ENCODE results near the gene PDZK1IP1.

The PDZK1IP1 gene

GRCh38 chr1:47216278-47217059 lies 26.6 kb upstream of the PDZK1IP1 start:
- no peak for TF ChIP-seq CTCF (IDR thresholded peaks at IDR 0.05; ENCODE audit: poor library complexity, severe bottlenecking)
- no peak for ATAC-seq (ENCODE audit: low read depth)
- Histone ChIP-seq H3K4me3 (ENCODE audit: severe bottlenecking) (no peak overlapping the region), H3K9me3 (ENCODE audit: severe bottlenecking) (no peaks in the 10 kb centered on the region), H3K4me1 (ENCODE audit: insufficient read depth, poor library complexity, severe bottlenecking) (no peaks in the 10 kb centered on the region), H3K27ac (ENCODE audit: poor library complexity, severe bottlenecking) (no peak overlapping the region), H3K27me3 (ENCODE audit: insufficient read depth, poor library complexity, severe bottlenecking) (no peaks in the 10 kb centered on the region), H3K36me3 (ENCODE audit: low read depth) (no peaks in the 10 kb centered on the region)
- no peak for DNase-seq (ENCODE audit: low spot score)

GRCh38 chr1:47215713-47216112 lies 25.9 kb upstream of the PDZK1IP1 start:
- H3K4me3 ChIP-seq (ENCODE audit: severe bottlenecking) = no peak overlapping the region
- no peak overlapping the region for H3K27ac ChIP-seq (ENCODE audit: poor library complexity, severe bottlenecking)
- H3K27me3 ChIP-seq (ENCODE audit: insufficient read depth, poor library complexity, severe bottlenecking) = no peaks in the 10 kb centered on the region
- H3K36me3 ChIP-seq (ENCODE audit: low read depth) = no peaks in the 10 kb centered on the region
- H3K4me1 ChIP-seq (ENCODE audit: insufficient read depth, poor library complexity, severe bottlenecking) = no peaks in the 10 kb centered on the region
- no peak for TF ChIP-seq CTCF (IDR thresholded peaks at IDR 0.05; ENCODE audit: poor library complexity, severe bottlenecking)
- H3K9me3 ChIP-seq (ENCODE audit: severe bottlenecking) = no peaks in the 10 kb centered on the region
- ATAC-seq (ENCODE audit: low read depth) (no peak), DNase-seq (ENCODE audit: low spot score) (no peak)

GRCh38 chr1:47214549-47214948 lies 24.7 kb upstream of the PDZK1IP1 start:
- Histone ChIP-seq H3K4me3 (ENCODE audit: severe bottlenecking) (no peak overlapping the region), H3K4me1 (ENCODE audit: insufficient read depth, poor library complexity, severe bottlenecking) (no peaks in the 10 kb centered on the region), H3K27ac (ENCODE audit: poor library complexity, severe bottlenecking) (no peak overlapping the region), H3K27me3 (ENCODE audit: insufficient read depth, poor library complexity, severe bottlenecking) (no peaks in the 10 kb centered on the region), H3K36me3 (ENCODE audit: low read depth) (no peaks in the 10 kb centered on the region), H3K9me3 (ENCODE audit: severe bottlenecking) (no peaks in the 10 kb centered on the region)
- ATAC-seq (ENCODE audit: low read depth) (no peak), DNase-seq (ENCODE audit: low spot score) (no peak)
- no peak for TF ChIP-seq CTCF (IDR thresholded peaks at IDR 0.05; ENCODE audit: poor library complexity, severe bottlenecking)

GRCh38 chr1:47213230-47213963 lies 23.6 kb upstream of the PDZK1IP1 start:
- no peak overlapping the region for H3K27ac ChIP-seq (ENCODE audit: poor library complexity, severe bottlenecking)
- no peak for DNase-seq (ENCODE audit: low spot score)

More at GRCh38 chr1:47213230-47213963, 23.6 kb upstream of the PDZK1IP1 start:
- ATAC-seq (ENCODE audit: low read depth) = no peak
- no peak for TF ChIP-seq CTCF (IDR thresholded peaks at IDR 0.05; ENCODE audit: poor library complexity, severe bottlenecking)
- Histone ChIP-seq H3K4me3 (ENCODE audit: severe bottlenecking) (no peak overlapping the region), H3K4me1 (ENCODE audit: insufficient read depth, poor library complexity, severe bottlenecking) (no peaks in the 10 kb centered on the region), H3K36me3 (ENCODE audit: low read depth) (no peaks in the 10 kb centered on the region), H3K27me3 (ENCODE audit: insufficient read depth, poor library complexity, severe bottlenecking) (no peaks in the 10 kb centered on the region), H3K9me3 (ENCODE audit: severe bottlenecking) (no peaks in the 10 kb centered on the region)
